GM12878 (cell line): Measurements from ENCODE around the gene TAF3. TPM values are rescaled to one million over a fixed set of nuclear protein-coding genes. Genes with fewer than 3 reads are reported as not detected.

ENCODE experiments used
- ATAC-seq: fragments of 200-7000 bp; cut with Tn5 transposase; 3 replicates; pipeline ENCODE4 v1.9.1; 2020; ENCODE audit warnings: mild to moderate bottlenecking, moderate library complexity
- BruUV-seq: library from RNA; stranded (reverse); fragments of 400-500 nt; replicated peaks from 2 replicates; lab custom pipeline; 2021; lab: Mats Ljungman, UMichigan
- CTCF ChIA-PET: fragments of 300-600 bp; sonication (Branson Sonifier 250); formaldehyde crosslinking; extraction: SDS; loops from one replicate; lab custom pipeline; 2021; ENCODE audit warnings: inconsistent platforms; lab: Yijun Ruan, JAX
- POLR2A ChIA-PET: fragments of 350-600 bp; formaldehyde crosslinking; extraction: SDS; loops from one replicate; lab custom pipeline; 2021; ENCODE audit warnings: inconsistent platforms; lab: Charles Lee
- RAD21 ChIA-PET: fragments of 300-600 bp; sonication (Branson Sonifier 250); formaldehyde crosslinking; loops from one replicate; lab custom pipeline; 2023; ENCODE audit warnings: antibody characterized with exemption; ENCODE audit not compliant: unreplicated experiment; lab: Charles Lee
- SMC1A ChIA-PET: fragments of 300-600 bp; sonication (Branson Sonifier 250); formaldehyde crosslinking; loops from one replicate; lab custom pipeline; 2023; ENCODE audit not compliant: unreplicated experiment, uncharacterized antibody; lab: Charles Lee
- DNase-seq: peaks from one replicate; pipeline ENCODE4 v3.0.0-alpha.2; 2011; ENCODE audit warnings: low read depth, low spot score
- FAIRE-seq: peaks from 3 replicates; lab custom pipeline; 2011; peaks lifted over from hg19 to GRCh38; lab: Jason Lieb, UNC
- H2AFZ ChIP-seq: 2 replicates; pipeline ENCODE4 v1.6.0; 2011; ENCODE audit warnings: low read depth, low read length, control low read depth; ENCODE audit not compliant: control insufficient read depth
- H3K27ac ChIP-seq: 2 replicates; pipeline ENCODE4 v1.5.1; 2011; ENCODE audit warnings: control low read depth; ENCODE audit not compliant: control insufficient read depth, insufficient read depth
- H3K27me3 ChIP-seq, 2 experiments: replicated peaks in 1 of 2; 2 replicates each; pipeline versions ENCODE4 v1.6.0 to v1.6.1; 2011; ENCODE audit warnings: low read length in 1 of 2; ENCODE audit not compliant: control insufficient read depth in 2 of 2, insufficient read depth in 2 of 2
- H3K36me3 ChIP-seq, 2 experiments: 2 replicates each; pipeline ENCODE4 v1.5.1; 2011; ENCODE audit warnings: low read length in 1 of 2; ENCODE audit not compliant: control insufficient read depth in 2 of 2, insufficient read depth in 2 of 2
- H3K4me1 ChIP-seq: 2 replicates; pipeline ENCODE4 v1.6.1; 2011; ENCODE audit warnings: mild to moderate bottlenecking, low read length, moderate library complexity, mixed read lengths; ENCODE audit not compliant: control insufficient read depth, insufficient read depth
- H3K4me2 ChIP-seq: 2 replicates; pipeline ENCODE4 v1.6.0; 2011; ENCODE audit warnings: control low read depth; ENCODE audit not compliant: control insufficient read depth, insufficient read depth
- H3K4me3 ChIP-seq: fragments of 200-600 bp; sonication (generic); 2 replicates; pipeline ENCODE4 v1.5.1; 2016
- H3K79me2 ChIP-seq: 2 replicates; pipeline ENCODE4 v1.6.0; 2011; ENCODE audit warnings: low read length; ENCODE audit not compliant: control insufficient read depth, insufficient read depth
- H3K9ac ChIP-seq: 2 replicates; pipeline ENCODE4 v1.8.0; 2011; ENCODE audit warnings: low read length, control low read depth, mixed read lengths; ENCODE audit not compliant: control insufficient read depth, insufficient read depth
- H3K9me3 ChIP-seq: replicated peaks from 3 replicates; pipeline ENCODE4 v1.5.1; 2011; ENCODE audit warnings: mild to moderate bottlenecking, low read length; ENCODE audit not compliant: control insufficient read depth, insufficient read depth
- H4K20me1 ChIP-seq: 2 replicates; pipeline ENCODE4 v1.6.0; 2011; ENCODE audit not compliant: control insufficient read depth, insufficient read depth
- BCLAF1 ChIP-seq: fragments of 450-650 bp; IDR thresholded peaks from 2 replicates; pipeline ENCODE4 v1.6.1; 2017; ENCODE audit warnings: antibody characterized with exemption, mild to moderate bottlenecking, moderate library complexity
- CEBPZ ChIP-seq: fragments of 150-350 bp; IDR thresholded peaks from 2 replicates; pipeline ENCODE4 v1.6.1; 2016; ENCODE audit warnings: low read depth, low read length
- HDAC6 ChIP-seq: fragments of 200-600 bp; sonication (generic); IDR thresholded peaks from one replicate; pipeline ENCODE4 v1.8.0; 2017; ENCODE audit warnings: antibody characterized with exemption; ENCODE audit not compliant: unreplicated experiment
- IRF4 ChIP-seq: IDR thresholded peaks from 2 replicates; pipeline ENCODE4 v1.6.1; 2011; ENCODE audit warnings: low read depth, low read length
- KLF5 ChIP-seq: fragments of 450-650 bp; IDR thresholded peaks from 2 replicates; pipeline ENCODE4 v1.6.1; 2014; ENCODE audit warnings: mild to moderate bottlenecking; ENCODE audit not compliant: partially characterized antibody
- MLLT1 ChIP-seq: fragments of 450-650 bp; IDR thresholded peaks from 2 replicates; pipeline ENCODE4 v1.6.1; 2016; ENCODE audit warnings: mild to moderate bottlenecking
- NBN ChIP-seq: fragments of 450-650 bp; IDR thresholded peaks from 2 replicates; pipeline ENCODE4 v1.6.1; 2016
- NR2C1 ChIP-seq: fragments of 450-650 bp; IDR thresholded peaks from 2 replicates; pipeline ENCODE4 v1.6.1; 2017; ENCODE audit warnings: antibody characterized with exemption, mild to moderate bottlenecking, moderate library complexity
- POLR2A ChIP-seq: IDR thresholded peaks from 2 replicates; pipeline ENCODE4 v1.6.1; 2011; ENCODE audit warnings: low read depth, mild to moderate bottlenecking, low read length
- POLR2AphosphoS2 ChIP-seq: IDR thresholded peaks from 2 replicates; pipeline ENCODE4 v1.6.1; 2011; ENCODE audit warnings: low read depth, mild to moderate bottlenecking, low read length, improper control_type of control experiment, moderate library complexity
- POU2F2 ChIP-seq: IDR thresholded peaks from 3 replicates; pipeline ENCODE4 v1.6.1; 2011; ENCODE audit warnings: low read depth, mild to moderate bottlenecking, low read length, borderline replicate concordance
- SIN3A ChIP-seq: IDR thresholded peaks from 2 replicates; pipeline ENCODE4 v1.6.1; 2012; ENCODE audit warnings: low read depth, low read length, improper control_type of control experiment
- SRF ChIP-seq, 2 experiments: IDR thresholded peaks; 2 replicates each; pipeline ENCODE4 v1.6.1; 2011; ENCODE audit warnings: low read depth in 2 of 2, low read length in 2 of 2, mild to moderate bottlenecking in 1 of 2, moderate library complexity in 1 of 2
- ZBED1 ChIP-seq: IDR thresholded peaks from 2 replicates; pipeline ENCODE4 v1.6.1; 2016; ENCODE audit warnings: borderline replicate concordance
- WGBS: methylation state at CpG from one replicate; pipeline ENCODE4 v1.1.6; 2016; ENCODE audit warnings: low lambda C conversion rate; ENCODE audit not compliant: insufficient replicate concordance, insufficient coverage; ENCODE audit errors: missing lambda C conversion rate; 5-methylcytosine and 5-hydroxymethylcytosine counted together
- in situ Hi-C: fragments of 300-500 bp; cut with MboI; formaldehyde crosslinking; loops from 9 replicates; pipeline ENCODE4 v1.14.3; 2018; ENCODE audit warnings: mixed read lengths
- intact Hi-C: fragments of 100-400 bp; cut with micrococcal nuclease; formaldehyde crosslinking; loops from one replicate; pipeline ENCODE4 v1.14.2; 2022; ENCODE audit not compliant: unreplicated experiment
- polyA plus RNA-seq, 11 experiments: library from polyadenylated mRNA; depleted of rRNA in 4 of 11; unstranded in 6 of 11; stranded (reverse) in 5 of 11; fragments of >200 nt; fragmentation: Nextera tagmentation in 4 of 11; fragmentation: Illumina TruSeq in 1 of 11; extraction: Ambion mirVana in 4 of 11; extraction: Trizol in 1 of 11; gene quantifications; 1 replicate in 1 of 11; 2 replicates in 10 of 11; pipeline versions ENCODE4 v1.2.1 to v1.2.3, GENCODE V29; 2011 to 2016; ENCODE audit warnings: inconsistent platforms in 2 of 11, missing spikeins in 2 of 11, low read depth in 1 of 11
- total RNA-seq, 4 experiments: library from RNA; depleted of rRNA in 3 of 4; stranded (reverse); fragments of >200 nt in 3 of 4; fragmentation: Illumina TruSeq in 1 of 4; extraction: Trizol in 1 of 4; gene quantifications; 2 replicates each; pipeline versions ENCODE4 v1.2.1 to v1.2.3, GENCODE V29; 2013 to 2021
- TF ChIP-seq, protein P1 (sequence below): IDR thresholded peaks from 2 replicates; pipeline ENCODE4 v1.6.1; 2011; ENCODE audit warnings: borderline replicate concordance, low read depth, mild to moderate bottlenecking, moderate library complexity, low read length; ENCODE audit not compliant: insufficient read depth, poor library complexity, severe bottlenecking

The TAF3 gene
- total and polyA plus RNA-seq, 10 of the 15 experiments (the other 5 are each of a cell fraction or from before 2014, with no cell fraction given) = 2.0 to 10.1 (median 3.7) TPM

DNA sequence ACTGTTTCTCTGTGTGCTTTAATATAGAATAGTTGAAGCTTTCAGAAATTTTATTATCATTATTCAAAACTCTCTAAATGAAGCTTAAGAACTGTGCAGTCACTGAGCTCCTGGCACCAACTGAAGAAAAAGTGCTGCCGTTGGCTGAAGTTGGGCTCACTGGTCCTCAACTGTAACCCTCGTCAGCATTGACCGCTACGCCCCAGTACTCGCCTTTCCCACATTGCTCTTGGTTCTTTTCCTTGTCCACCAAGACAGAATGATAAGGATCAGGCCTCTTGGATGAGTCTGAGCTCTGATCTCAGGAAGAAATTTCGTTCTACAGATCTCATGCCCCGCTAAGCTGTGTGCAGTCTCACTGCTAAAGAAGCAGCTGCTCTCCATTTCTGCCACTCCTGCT, 7.9 kb upstream of the TAF3 start:
- FAIRE-seq (no peak), DNase-seq (no peak), ATAC-seq (no peak)
- intact Hi-C loops = no loop called here
- H3K27ac ChIP-seq = no peak overlapping the region
- WGBS = 74% methylated on average over 7 of the region's 7 CpGs
- ChIA-PET RAD21 (no interaction called here), SMC1A (interaction anchor here (0.6 to 0.7 kb wide), 2 partner anchors 22 to 46 kb away, joined by 3 read pairs; no protein-coding TSS in a partner anchor), POLR2A (interaction anchor here (1.6 to 3.1 kb wide), 2 partner anchors 8 to 22 kb away, joined by 5 to 16 read pairs; partner anchors contain the start of genes ATP5F1C, KIN and TAF3), CTCF (no interaction called here)
- no peak overlapping the region for H3K9ac ChIP-seq
- in situ Hi-C loops = no loop called here
- BruUV-seq = no TSS peak
- H3K4me2 ChIP-seq = no peak overlapping the region
- H3K9me3 ChIP-seq = no peaks in the 10 kb centered on the region
- peaks cover 0 to 19% of the 10 kb centered on the region in 2 experiments for H3K36me3 ChIP-seq
- no peaks in the 10 kb centered on the region for H3K79me2 ChIP-seq
- peaks cover 0 to 2% of the 10 kb centered on the region in 2 experiments; a peak in 1 of 4 replicates for H3K27me3 ChIP-seq
- no peaks in the 10 kb centered on the region for H3K4me1 ChIP-seq
- no peak overlapping the region for H3K4me3 ChIP-seq
- H4K20me1 ChIP-seq = no peaks in the 10 kb centered on the region
- no peak overlapping the region for H2AFZ ChIP-seq
- TF ChIP-seq CEBPZ = no peak
- no peak for TF ChIP-seq POLR2A
- TF ChIP-seq SRF (IDR thresholded peaks at IDR 0.05; ENCODE audit: low read depth in 2 of 2, low read length in 2 of 2) = no peak
- no peak for TF ChIP-seq MLLT1
- TF ChIP-seq HDAC6 = no peak
- TF ChIP-seq IRF4 = no peak
- no peak for TF ChIP-seq NR2C1
- no peak for TF ChIP-seq BCLAF1
- TF ChIP-seq, protein P1, sequence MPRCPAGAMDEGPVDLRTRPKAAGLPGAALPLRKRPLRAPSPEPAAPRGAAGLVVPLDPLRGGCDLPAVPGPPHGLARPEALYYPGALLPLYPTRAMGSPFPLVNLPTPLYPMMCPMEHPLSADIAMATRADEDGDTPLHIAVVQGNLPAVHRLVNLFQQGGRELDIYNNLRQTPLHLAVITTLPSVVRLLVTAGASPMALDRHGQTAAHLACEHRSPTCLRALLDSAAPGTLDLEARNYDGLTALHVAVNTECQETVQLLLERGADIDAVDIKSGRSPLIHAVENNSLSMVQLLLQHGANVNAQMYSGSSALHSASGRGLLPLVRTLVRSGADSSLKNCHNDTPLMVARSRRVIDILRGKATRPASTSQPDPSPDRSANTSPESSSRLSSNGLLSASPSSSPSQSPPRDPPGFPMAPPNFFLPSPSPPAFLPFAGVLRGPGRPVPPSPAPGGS = no peak
- TF ChIP-seq POU2F2 = no peak
- TF ChIP-seq SIN3A = no peak
- no peak for TF ChIP-seq KLF5
- no peak for TF ChIP-seq ZBED1
- TF ChIP-seq NBN = no peak
- no peak for TF ChIP-seq POLR2AphosphoS2
